IMR-90 (cell line): ENCODE measurements around the gene ZNF227. TPM values are rescaled to one million over a fixed set of nuclear protein-coding genes. Genes with fewer than 3 reads are reported as not detected.

Experiments
- ATAC-seq: fragments of 200-7000 bp; cut with Tn5 transposase; 2 replicates; pipeline ENCODE4 v1.9.1; 2020; ENCODE audit warnings: low read depth, mild to moderate bottlenecking, moderate library complexity
- BruUV-seq: library from RNA; stranded (reverse); fragments of 400-500 nt; replicated peaks from 2 replicates; lab custom pipeline; 2021; lab: Mats Ljungman, UMichigan
- CTCF ChIA-PET: fragments of 300-600 bp; formaldehyde crosslinking; extraction: SDS; loops from one replicate; lab custom pipeline; 2021; ENCODE audit warnings: antibody characterized with exemption; lab: Yijun Ruan, JAX
- POLR2A ChIA-PET: fragments of 300-600 bp; sonication (Branson Sonifier 250); formaldehyde crosslinking; loops from one replicate; lab custom pipeline; 2022; ENCODE audit warnings: antibody characterized with exemption; ENCODE audit not compliant: unreplicated experiment; lab: Charles Lee
- DNase-seq: peaks from one replicate; pipeline ENCODE4 v3.0.0; 2013
- H2AFZ ChIP-seq: replicated peaks from 2 replicates; pipeline ENCODE3; 2013; ENCODE audit warnings: low read length, mild to moderate bottlenecking; ENCODE audit not compliant: poor library complexity
- H2AK5ac ChIP-seq: 2 replicates; pipeline ENCODE4 v1.6.1; 2013; ENCODE audit warnings: low read depth, low read length, inconsistent platforms
- H2AK9ac ChIP-seq: replicated peaks from 2 replicates; pipeline ENCODE3; 2013; ENCODE audit warnings: mild to moderate bottlenecking, low read depth, low read length, moderate library complexity; ENCODE audit not compliant: poor library complexity
- H2BK120ac ChIP-seq: 2 replicates; pipeline ENCODE4 v1.6.1; 2013; ENCODE audit warnings: low read depth, low read length, inconsistent platforms
- H2BK15ac ChIP-seq: 3 replicates; pipeline ENCODE4 v1.6.1; 2013; ENCODE audit warnings: low read depth, low read length, inconsistent platforms
- H2BK20ac ChIP-seq: 2 replicates; pipeline ENCODE4 v1.6.1; 2013; ENCODE audit warnings: low read depth, mild to moderate bottlenecking, inconsistent platforms, low read length, moderate library complexity
- H2BK5ac ChIP-seq: 2 replicates; pipeline ENCODE4 v1.6.1; 2013; ENCODE audit warnings: mild to moderate bottlenecking, low read depth, low read length, inconsistent platforms; ENCODE audit not compliant: poor library complexity, severe bottlenecking
- H3K14ac ChIP-seq: replicated peaks from 2 replicates; pipeline ENCODE4 v1.6.1; 2013; ENCODE audit warnings: low read depth, low read length, inconsistent platforms
- H3K18ac ChIP-seq: 2 replicates; pipeline ENCODE4 v1.6.1; 2013; ENCODE audit warnings: low read depth, low read length, control low read depth
- H3K23ac ChIP-seq: 2 replicates; pipeline ENCODE4 v1.6.1; 2013; ENCODE audit warnings: low read depth, low read length, inconsistent platforms
- H3K27ac ChIP-seq: 2 replicates; pipeline ENCODE4 v1.5.1; 2013; ENCODE audit warnings: mild to moderate bottlenecking, control low read depth, low read length; ENCODE audit not compliant: insufficient read depth
- H3K27me3 ChIP-seq: 2 replicates; pipeline ENCODE4 v1.6.1; 2013; ENCODE audit warnings: low read length; ENCODE audit not compliant: control insufficient read depth, insufficient read depth
- H3K36me3 ChIP-seq: 2 replicates; pipeline ENCODE4 v1.6.1; 2013; ENCODE audit warnings: low read length, mixed read lengths; ENCODE audit not compliant: control insufficient read depth, insufficient read depth
- H3K4ac ChIP-seq: 2 replicates; pipeline ENCODE4 v1.6.1; 2013; ENCODE audit warnings: low read depth, low read length, inconsistent platforms
- H3K4me1 ChIP-seq: 2 replicates; pipeline ENCODE4 v1.6.1; 2013; ENCODE audit warnings: low read length, mixed read lengths; ENCODE audit not compliant: control insufficient read depth, insufficient read depth
- H3K4me2 ChIP-seq: 2 replicates; pipeline ENCODE4 v1.6.1; 2013; ENCODE audit warnings: low read depth, mild to moderate bottlenecking, control low read depth, low read length, moderate library complexity
- H3K4me3 ChIP-seq: 2 replicates; pipeline ENCODE4 v1.5.1; 2013; ENCODE audit warnings: low read depth, mild to moderate bottlenecking, control low read depth, low read length, moderate library complexity; ENCODE audit not compliant: insufficient read depth
- H3K56ac ChIP-seq: 2 replicates; pipeline ENCODE4 v1.6.1; 2013; ENCODE audit warnings: low read length, inconsistent platforms; ENCODE audit not compliant: insufficient read depth; ENCODE audit errors: extremely low read depth
- H3K79me1 ChIP-seq, 2 experiments: 2 replicates each; pipeline ENCODE4 v1.6.1; 2013; ENCODE audit warnings: low read length in 2 of 2, inconsistent platforms in 1 of 2, low read depth in 1 of 2
- H3K9ac ChIP-seq: 2 replicates; pipeline ENCODE4 v1.6.1; 2013; ENCODE audit warnings: low read depth, low read length, control low read depth
- H3K9me1 ChIP-seq: 2 replicates; pipeline ENCODE4 v1.6.1; 2013; ENCODE audit warnings: low read length, inconsistent platforms; ENCODE audit not compliant: insufficient read depth
- H3K9me3 ChIP-seq: 2 replicates; pipeline ENCODE4 v1.6.1; 2013; ENCODE audit warnings: low read length; ENCODE audit not compliant: control insufficient read depth, insufficient read depth
- H4K20me1 ChIP-seq: 2 replicates; pipeline ENCODE4 v1.6.1; 2013; ENCODE audit warnings: low read length, inconsistent platforms; ENCODE audit not compliant: insufficient read depth
- H4K5ac ChIP-seq: 2 replicates; pipeline ENCODE4 v1.6.1; 2013; ENCODE audit warnings: mild to moderate bottlenecking, low read depth, low read length, control low read depth
- H4K8ac ChIP-seq, 2 experiments: 2 replicates each; pipeline ENCODE4 v1.6.1; 2013; ENCODE audit warnings: low read depth in 2 of 2, low read length in 2 of 2, control low read depth in 1 of 2, inconsistent platforms in 1 of 2
- H4K91ac ChIP-seq: 2 replicates; pipeline ENCODE4 v1.6.1; 2013; ENCODE audit warnings: low read depth, low read length, inconsistent platforms; ENCODE audit not compliant: insufficient read depth
- BHLHE40 ChIP-seq: fragments of 150-350 bp; IDR thresholded peaks from 2 replicates; pipeline ENCODE4 v1.6.1; 2016; ENCODE audit warnings: mild to moderate bottlenecking, low read depth, low read length
- CHD1 ChIP-seq: IDR thresholded peaks from 2 replicates; pipeline ENCODE4 v1.6.1; 2012; ENCODE audit warnings: low read depth, low read length, improper control_type of control experiment
- MAFK ChIP-seq: IDR thresholded peaks from 2 replicates; pipeline ENCODE4 v1.6.1; 2012; ENCODE audit warnings: low read depth, low read length, improper control_type of control experiment
- MAZ ChIP-seq: IDR thresholded peaks from 2 replicates; pipeline ENCODE4 v1.6.1; 2012; ENCODE audit warnings: low read depth, mild to moderate bottlenecking, low read length, improper control_type of control experiment, moderate library complexity, borderline replicate concordance
- MXI1 ChIP-seq: IDR thresholded peaks from 2 replicates; pipeline ENCODE4 v1.6.1; 2012; ENCODE audit warnings: low read depth, mild to moderate bottlenecking, low read length, moderate library complexity, borderline replicate concordance
- NFE2L2 ChIP-seq: fragments of 150-350 bp; IDR thresholded peaks from 2 replicates; pipeline ENCODE4 v1.6.1; 2016; ENCODE audit warnings: low read depth, mild to moderate bottlenecking, low read length
- POLR2A ChIP-seq: IDR thresholded peaks from 2 replicates; pipeline ENCODE4 v1.6.1; 2012; ENCODE audit warnings: mild to moderate bottlenecking, low read depth, low read length
- RAD21 ChIP-seq: IDR thresholded peaks from 2 replicates; pipeline ENCODE4 v1.6.1; 2012; ENCODE audit warnings: low read length, improper control_type of control experiment
- RFX5 ChIP-seq: IDR thresholded peaks from 2 replicates; pipeline ENCODE4 v1.8.0; 2012; ENCODE audit warnings: low read depth, mild to moderate bottlenecking, low read length, moderate library complexity
- WGBS, 2 experiments: methylation state at CpG; one replicate each; pipeline versions ENCODE4 v1.1.5 to v1.1.7; 2013; ENCODE audit warnings: missing lambda C conversion rate in 2 of 2; ENCODE audit not compliant: insufficient read length in 1 of 2; ENCODE audit errors: extremely low coverage in 2 of 2; 5-methylcytosine and 5-hydroxymethylcytosine counted together
- dilution Hi-C: fragments of 300-500 bp; cut with HindIII; formaldehyde crosslinking; loops from one replicate; pipeline ENCODE4 v1.14.3; 2018; ENCODE audit warnings: low sequenced_read_pairs; ENCODE audit not compliant: unreplicated experiment
- in situ Hi-C: fragments of 300-500 bp; cut with MboI; formaldehyde crosslinking; loops from 3 replicates; pipeline ENCODE4 v1.14.3; 2019; ENCODE audit warnings: low sequenced_read_pairs, inconsistent platforms, mixed read lengths
- intact Hi-C: fragments of 100-400 bp; cut with micrococcal nuclease; formaldehyde crosslinking; loops from 2 replicates; pipeline ENCODE4 v1.10.0; 2022
- polyA plus RNA-seq, 3 experiments: library from polyadenylated mRNA; depleted of rRNA; stranded (reverse); fragments of >200 nt; gene quantifications; 2 replicates each; pipeline ENCODE4 v1.2.3, GENCODE V29; 2012; ENCODE audit warnings: low replicate concordance in 1 of 3
- total RNA-seq: library from RNA; depleted of rRNA; stranded (reverse); fragments of >200 nt; gene quantifications from 2 replicates; pipeline ENCODE4 v1.2.3, GENCODE V29; 2012
- TF ChIP-seq, protein P1 (sequence below): conservative IDR thresholded peaks from 2 replicates; pipeline ENCODE4 v1.5.1; 2012; ENCODE audit warnings: mild to moderate bottlenecking, low read depth, low read length, improper control_type of control experiment
- TF ChIP-seq, protein P2 (sequence below): fragments of 150-350 bp; IDR thresholded peaks from 2 replicates; pipeline ENCODE4 v1.6.1; 2016; ENCODE audit warnings: low read depth, mild to moderate bottlenecking, low read length, moderate library complexity, borderline replicate concordance
- TF ChIP-seq, protein P3 (sequence below): fragments of 150-350 bp; IDR thresholded peaks from 2 replicates; pipeline ENCODE4 v1.6.1; 2017; ENCODE audit warnings: mild to moderate bottlenecking, antibody characterized with exemption, low read length, low read depth

The ZNF227 gene
- total and polyA plus RNA-seq, 2 of the 4 experiments (the other 2 are of a cell fraction) = 4.9 to 19.2 TPM

DNA sequence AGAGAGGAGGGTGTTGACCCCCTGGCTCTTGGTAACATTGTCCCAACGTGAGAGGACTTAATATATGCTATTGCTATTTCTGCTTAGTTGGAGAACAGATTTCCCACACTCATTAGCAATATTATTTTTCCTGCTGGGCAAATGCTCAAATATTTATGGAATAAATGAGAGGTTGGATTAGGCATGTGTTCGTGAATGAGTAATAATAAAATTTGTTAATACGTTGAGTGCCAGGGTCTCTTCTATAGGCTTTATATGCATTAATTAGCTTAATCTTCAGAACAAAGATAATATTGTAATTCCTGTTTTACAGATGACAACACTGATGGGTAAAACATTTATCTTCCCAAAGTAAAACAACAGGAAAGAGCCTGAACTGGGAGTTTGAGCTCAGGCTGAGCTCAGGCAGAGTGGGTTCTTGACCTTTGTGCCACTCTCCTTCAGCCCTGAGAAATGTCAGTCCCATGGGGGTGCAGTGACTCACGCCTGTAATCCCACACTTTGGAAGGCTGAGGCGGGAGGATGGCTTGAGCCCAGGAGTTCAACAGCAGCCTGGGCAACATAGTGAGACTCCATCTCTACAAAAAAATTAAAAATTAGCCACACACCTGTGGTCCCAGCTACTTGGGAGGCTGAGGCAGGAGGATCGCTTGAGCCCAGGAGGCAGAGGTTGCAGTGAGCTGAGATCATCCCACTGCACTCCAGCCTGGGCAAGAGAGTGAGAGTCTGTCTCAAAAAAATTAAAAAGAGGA, 48.5 kb downstream of the ZNF227 start:
- H2BK5ac ChIP-seq = no peak overlapping the region
- POLR2A ChIA-PET = interaction anchor here (0.5 kb wide), 1 partner anchor 536 kb away, joined by 3 read pairs; no protein-coding TSS in a partner anchor
- ATAC-seq (no peak), DNase-seq (no peak)
- no peaks in the 10 kb centered on the region for H3K79me1 ChIP-seq
- 100% methylated on average over 1 of the region's 6 CpGs; no CpG with 5 or more reads in 1 of the 2 experiments for WGBS, 2 experiments
- no peaks in the 10 kb centered on the region for H4K20me1 ChIP-seq
- dilution Hi-C loops = no loop called here
- peaks cover 7% of the 10 kb centered on the region for H3K9me3 ChIP-seq
- no peak overlapping the region for H3K23ac ChIP-seq
- H4K91ac ChIP-seq = no peak overlapping the region
- H3K4me1 ChIP-seq = peaks cover 2% of the 10 kb centered on the region; the same call in 1 of the 2 replicates
- no peak overlapping the region for H3K14ac ChIP-seq
- H3K4me3 ChIP-seq = no peak overlapping the region
- no peaks in the 10 kb centered on the region for H3K9me1 ChIP-seq
- no peak overlapping the region for H3K27ac ChIP-seq
- H3K27me3 ChIP-seq = no peaks in the 10 kb centered on the region
- H3K9ac ChIP-seq = no peak overlapping the region
- H2BK20ac ChIP-seq = no peak overlapping the region
- no peak overlapping the region for H3K56ac ChIP-seq
- intact Hi-C loops = no loop called here
- CTCF ChIA-PET = no interaction called here
- no peak overlapping the region for H2BK15ac ChIP-seq
- H4K8ac ChIP-seq = peak overlapping the region in 1 of 2 experiments; percentile 53; a peak in 2 of 4 replicates
- H3K4me2 ChIP-seq = peak overlapping the region; percentile 92; the same call in 1 of the 2 replicates
- H2BK120ac ChIP-seq = no peak overlapping the region
- BruUV-seq = no TSS peak
- TF ChIP-seq, protein P1, sequence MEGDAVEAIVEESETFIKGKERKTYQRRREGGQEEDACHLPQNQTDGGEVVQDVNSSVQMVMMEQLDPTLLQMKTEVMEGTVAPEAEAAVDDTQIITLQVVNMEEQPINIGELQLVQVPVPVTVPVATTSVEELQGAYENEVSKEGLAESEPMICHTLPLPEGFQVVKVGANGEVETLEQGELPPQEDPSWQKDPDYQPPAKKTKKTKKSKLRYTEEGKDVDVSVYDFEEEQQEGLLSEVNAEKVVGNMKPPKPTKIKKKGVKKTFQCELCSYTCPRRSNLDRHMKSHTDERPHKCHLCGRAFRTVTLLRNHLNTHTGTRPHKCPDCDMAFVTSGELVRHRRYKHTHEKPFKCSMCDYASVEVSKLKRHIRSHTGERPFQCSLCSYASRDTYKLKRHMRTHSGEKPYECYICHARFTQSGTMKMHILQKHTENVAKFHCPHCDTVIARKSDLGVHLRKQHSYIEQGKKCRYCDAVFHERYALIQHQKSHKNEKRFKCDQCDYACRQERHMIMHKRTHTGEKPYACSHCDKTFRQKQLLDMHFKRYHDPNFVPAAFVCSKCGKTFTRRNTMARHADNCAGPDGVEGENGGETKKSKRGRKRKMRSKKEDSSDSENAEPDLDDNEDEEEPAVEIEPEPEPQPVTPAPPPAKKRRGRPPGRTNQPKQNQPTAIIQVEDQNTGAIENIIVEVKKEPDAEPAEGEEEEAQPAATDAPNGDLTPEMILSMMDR = no peak
- TF ChIP-seq BHLHE40 (no peak), MAFK (no peak), MAZ (no peak), MXI1 (no peak), CHD1 (no peak), RAD21 (no peak), NFE2L2 (no peak), POLR2A (no peak), RFX5 (no peak)
- TF ChIP-seq, protein P2, sequence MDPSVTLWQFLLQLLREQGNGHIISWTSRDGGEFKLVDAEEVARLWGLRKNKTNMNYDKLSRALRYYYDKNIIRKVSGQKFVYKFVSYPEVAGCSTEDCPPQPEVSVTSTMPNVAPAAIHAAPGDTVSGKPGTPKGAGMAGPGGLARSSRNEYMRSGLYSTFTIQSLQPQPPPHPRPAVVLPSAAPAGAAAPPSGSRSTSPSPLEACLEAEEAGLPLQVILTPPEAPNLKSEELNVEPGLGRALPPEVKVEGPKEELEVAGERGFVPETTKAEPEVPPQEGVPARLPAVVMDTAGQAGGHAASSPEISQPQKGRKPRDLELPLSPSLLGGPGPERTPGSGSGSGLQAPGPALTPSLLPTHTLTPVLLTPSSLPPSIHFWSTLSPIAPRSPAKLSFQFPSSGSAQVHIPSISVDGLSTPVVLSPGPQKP = no peak
- TF ChIP-seq, protein P3, sequence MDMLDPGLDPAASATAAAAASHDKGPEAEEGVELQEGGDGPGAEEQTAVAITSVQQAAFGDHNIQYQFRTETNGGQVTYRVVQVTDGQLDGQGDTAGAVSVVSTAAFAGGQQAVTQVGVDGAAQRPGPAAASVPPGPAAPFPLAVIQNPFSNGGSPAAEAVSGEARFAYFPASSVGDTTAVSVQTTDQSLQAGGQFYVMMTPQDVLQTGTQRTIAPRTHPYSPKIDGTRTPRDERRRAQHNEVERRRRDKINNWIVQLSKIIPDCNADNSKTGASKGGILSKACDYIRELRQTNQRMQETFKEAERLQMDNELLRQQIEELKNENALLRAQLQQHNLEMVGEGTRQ = no peak
- no peak overlapping the region for H3K18ac ChIP-seq
- H2AK9ac ChIP-seq = peak overlapping the region; percentile 76
- H3K36me3 ChIP-seq = no peaks in the 10 kb centered on the region
- peak overlapping the region; percentile 98 for H2AFZ ChIP-seq
- in situ Hi-C loops = no loop called here
- no peak overlapping the region for H3K4ac ChIP-seq
- H4K5ac ChIP-seq = no peak overlapping the region
- no peak overlapping the region for H2AK5ac ChIP-seq
